ENCODE results near the gene FCER2. TPM values are rescaled to one million over a fixed set of nuclear protein-coding genes. Genes with fewer than 3 reads are reported as not detected.

The FCER2 gene
- total RNA-seq, 2 experiments from 2014 or later: 3.3 to 4.6 TPM

DNA sequence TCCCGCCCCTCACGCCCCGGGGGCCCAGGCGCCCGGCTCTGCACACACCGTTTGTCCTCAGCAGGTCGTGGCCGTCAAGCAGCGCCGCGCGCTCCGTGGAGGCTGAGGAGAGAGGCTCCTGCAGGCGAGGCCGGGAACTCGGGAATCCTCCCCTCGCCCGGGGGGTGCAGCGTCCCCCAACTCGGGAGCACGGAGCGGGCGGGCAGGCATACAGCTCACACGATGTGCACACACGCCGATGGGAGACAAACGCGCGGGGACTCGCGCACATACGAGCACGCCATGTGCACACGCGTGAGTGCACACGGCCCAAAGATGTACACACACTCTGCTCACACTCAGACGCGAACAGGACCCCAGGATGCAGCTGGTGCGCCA is 29.3 kb upstream of the FCER2 start:
- Histone ChIP-seq H3K79me2 (ENCODE audit: insufficient read depth, low read depth, low read length) (no peaks in the 10 kb centered on the region), H3K4me1 (ENCODE audit: insufficient read depth, low read length, poor library complexity, severe bottlenecking) (no peaks in the 10 kb centered on the region), H4K20me1 (ENCODE audit: insufficient read depth, low read length) (no peaks in the 10 kb centered on the region), H3K9me2 (ENCODE audit: insufficient read depth, low read length) (no peaks in the 10 kb centered on the region), H2AFZ (ENCODE audit: low read length) (no peak overlapping the region), H3K36me3 (ENCODE audit: insufficient read depth, low read length) (no peaks in the 10 kb centered on the region), H3K4me3 (ENCODE audit: low read depth, low read length, poor library complexity, severe bottlenecking) (no peak overlapping the region), H3K4me2 (ENCODE audit: low read length) (no peak overlapping the region), H3K9me3 (ENCODE audit: low read length) (no peaks in the 10 kb centered on the region), H3K27ac (ENCODE audit: low read depth, low read length, poor library complexity, severe bottlenecking) (no peak overlapping the region)
- no TSS peak for BruUV-seq (replicated peaks)
- TF ChIP-seq, protein P1, sequence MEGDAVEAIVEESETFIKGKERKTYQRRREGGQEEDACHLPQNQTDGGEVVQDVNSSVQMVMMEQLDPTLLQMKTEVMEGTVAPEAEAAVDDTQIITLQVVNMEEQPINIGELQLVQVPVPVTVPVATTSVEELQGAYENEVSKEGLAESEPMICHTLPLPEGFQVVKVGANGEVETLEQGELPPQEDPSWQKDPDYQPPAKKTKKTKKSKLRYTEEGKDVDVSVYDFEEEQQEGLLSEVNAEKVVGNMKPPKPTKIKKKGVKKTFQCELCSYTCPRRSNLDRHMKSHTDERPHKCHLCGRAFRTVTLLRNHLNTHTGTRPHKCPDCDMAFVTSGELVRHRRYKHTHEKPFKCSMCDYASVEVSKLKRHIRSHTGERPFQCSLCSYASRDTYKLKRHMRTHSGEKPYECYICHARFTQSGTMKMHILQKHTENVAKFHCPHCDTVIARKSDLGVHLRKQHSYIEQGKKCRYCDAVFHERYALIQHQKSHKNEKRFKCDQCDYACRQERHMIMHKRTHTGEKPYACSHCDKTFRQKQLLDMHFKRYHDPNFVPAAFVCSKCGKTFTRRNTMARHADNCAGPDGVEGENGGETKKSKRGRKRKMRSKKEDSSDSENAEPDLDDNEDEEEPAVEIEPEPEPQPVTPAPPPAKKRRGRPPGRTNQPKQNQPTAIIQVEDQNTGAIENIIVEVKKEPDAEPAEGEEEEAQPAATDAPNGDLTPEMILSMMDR (conservative IDR thresholded peaks at IDR 0.05; ENCODE audit: low read length): no peak
- TF ChIP-seq EZH2phosphoT487 (IDR thresholded peaks at IDR 0.05; ENCODE audit: borderline replicate concordance, low read depth, low read length): no peak
- no peak for DNase-seq (ENCODE audit: low spot score)
- ChIA-PET CTCF (ENCODE audit: unreplicated experiment) (no interaction called here), POLR2A (no interaction called here)
- intact Hi-C loops (cut with micrococcal nuclease; ENCODE audit: unreplicated experiment): no loop called here

- BruUV-seq (replicated peaks): no TSS peak
- no peak overlapping the region for H2AFZ ChIP-seq (ENCODE audit: low read length)
- ChIA-PET CTCF (ENCODE audit: unreplicated experiment) (no interaction called here), POLR2A (no interaction called here)
- no peak overlapping the region for H3K4me2 ChIP-seq (ENCODE audit: low read length)
- TF ChIP-seq, protein P1 (conservative IDR thresholded peaks at IDR 0.05; ENCODE audit: low read length): no peak
- TF ChIP-seq EZH2phosphoT487 (IDR thresholded peaks at IDR 0.05; ENCODE audit: borderline replicate concordance, low read depth, low read length): no peak
- H3K4me3 ChIP-seq (ENCODE audit: low read depth, low read length, poor library complexity, severe bottlenecking): no peak overlapping the region
- no peaks in the 10 kb centered on the region for H3K4me1 ChIP-seq (ENCODE audit: insufficient read depth, low read length, poor library complexity, severe bottlenecking)
- no peaks in the 10 kb centered on the region for H3K9me2 ChIP-seq (ENCODE audit: insufficient read depth, low read length)
- H3K9me3 ChIP-seq (ENCODE audit: low read length): no peaks in the 10 kb centered on the region
- no peaks in the 10 kb centered on the region for H3K36me3 ChIP-seq (ENCODE audit: insufficient read depth, low read length)
- no peaks in the 10 kb centered on the region for H4K20me1 ChIP-seq (ENCODE audit: insufficient read depth, low read length)
- H3K27ac ChIP-seq (ENCODE audit: low read depth, low read length, poor library complexity, severe bottlenecking): no peak overlapping the region
- no peaks in the 10 kb centered on the region for H3K79me2 ChIP-seq (ENCODE audit: insufficient read depth, low read depth, low read length)
- DNase-seq (ENCODE audit: low spot score): no peak
- intact Hi-C loops (cut with micrococcal nuclease; ENCODE audit: unreplicated experiment): no loop called here
Measured at GRCh38 chr19:7730286-7731217, 28.6 kb upstream of the FCER2 start.

DNA sequence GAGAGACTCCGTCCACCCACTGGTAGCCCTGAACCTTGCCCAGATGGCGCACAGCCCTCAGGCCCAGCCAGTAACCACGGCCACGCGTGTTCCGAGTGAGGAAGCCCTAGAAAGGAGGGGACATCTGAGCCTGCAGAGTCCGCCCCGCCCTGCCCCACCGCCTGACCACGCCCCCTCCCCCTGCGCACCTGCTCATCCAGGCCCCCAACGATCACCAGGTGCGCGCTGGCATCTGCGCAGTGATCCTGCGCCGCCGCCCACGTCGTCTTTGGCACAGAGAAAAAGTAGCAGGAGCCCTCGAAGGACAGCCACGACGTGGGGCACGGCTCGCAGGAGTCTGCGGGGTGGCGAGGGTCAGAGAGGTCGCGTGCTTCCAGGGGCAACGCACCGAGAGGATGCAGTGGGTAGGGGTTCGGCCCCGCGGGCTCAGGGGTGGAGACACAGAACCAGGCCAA is 27.9 kb upstream of the FCER2 start:
- intact Hi-C loops (cut with micrococcal nuclease; ENCODE audit: unreplicated experiment): no loop called here
- H4K20me1 ChIP-seq (ENCODE audit: insufficient read depth, low read length): no peaks in the 10 kb centered on the region
- H3K9me3 ChIP-seq (ENCODE audit: low read length): no peaks in the 10 kb centered on the region
- no peak overlapping the region for H3K4me2 ChIP-seq (ENCODE audit: low read length)
- no peaks in the 10 kb centered on the region for H3K36me3 ChIP-seq (ENCODE audit: insufficient read depth, low read length)
- H3K4me3 ChIP-seq (ENCODE audit: low read depth, low read length, poor library complexity, severe bottlenecking): no peak overlapping the region
- no peak overlapping the region for H3K27ac ChIP-seq (ENCODE audit: low read depth, low read length, poor library complexity, severe bottlenecking)
- BruUV-seq (replicated peaks): no TSS peak
- CTCF ChIA-PET (ENCODE audit: unreplicated experiment): no interaction called here
- no peaks in the 10 kb centered on the region for H3K9me2 ChIP-seq (ENCODE audit: insufficient read depth, low read length)
- DNase-seq (ENCODE audit: low spot score): no peak
- no peak for TF ChIP-seq EZH2phosphoT487 (IDR thresholded peaks at IDR 0.05; ENCODE audit: borderline replicate concordance, low read depth, low read length)
- TF ChIP-seq, protein P1 (conservative IDR thresholded peaks at IDR 0.05; ENCODE audit: low read length): no peak
- H2AFZ ChIP-seq (ENCODE audit: low read length): no peak overlapping the region
- POLR2A ChIA-PET: no interaction called here
- H3K4me1 ChIP-seq (ENCODE audit: insufficient read depth, low read length, poor library complexity, severe bottlenecking): no peaks in the 10 kb centered on the region
- no peaks in the 10 kb centered on the region for H3K79me2 ChIP-seq (ENCODE audit: insufficient read depth, low read depth, low read length)

Measured in OCI-LY7 (cell line).